ENCODE results near the gene ONECUT2. TPM values are rescaled to one million over a fixed set of nuclear protein-coding genes. Genes with fewer than 3 reads are reported as not detected.

Gene ONECUT2
- total RNA-seq, 4 donors from 2014 or later = under 0.01 to 0.09 (median 0.04) TPM; not detected in 1

DNA sequence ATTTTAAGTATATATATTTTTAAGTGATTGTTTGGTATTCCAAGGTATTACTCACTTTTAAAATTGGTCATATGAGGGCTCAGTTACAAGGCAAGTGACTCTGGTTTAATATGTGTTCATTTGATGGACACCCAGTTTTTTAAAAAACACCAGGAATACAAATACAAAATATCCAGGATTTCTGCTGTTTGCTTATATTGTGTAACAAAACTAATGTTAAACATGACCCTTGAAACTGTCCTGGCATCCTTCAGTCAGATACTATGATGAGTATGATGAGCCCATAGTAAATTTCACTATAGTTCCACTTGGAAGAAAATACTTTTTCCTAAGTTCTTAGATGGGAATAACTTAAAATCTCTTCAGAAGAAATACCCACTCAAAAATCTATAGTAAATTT lies 11.4 kb upstream of the ONECUT2 start:
- Histone ChIP-seq H3K9me3 (peaks cover 0 to 15% (median 2%) of the 10 kb centered on the region in 3 donors), H3K27me3 (peaks cover 9 to 87% (median 12%) of the 10 kb centered on the region in 4 donors), H3K4me1 (peaks cover 0 to 16% (median 5%) of the 10 kb centered on the region in 3 donors), H3K4me3 (no peak overlapping the region), H3K27ac (no peak overlapping the region), H3K36me3 (no peaks in the 10 kb centered on the region)
- no peak for TF ChIP-seq POLR2A (IDR thresholded peaks at IDR 0.05)
- TF ChIP-seq, protein P1, sequence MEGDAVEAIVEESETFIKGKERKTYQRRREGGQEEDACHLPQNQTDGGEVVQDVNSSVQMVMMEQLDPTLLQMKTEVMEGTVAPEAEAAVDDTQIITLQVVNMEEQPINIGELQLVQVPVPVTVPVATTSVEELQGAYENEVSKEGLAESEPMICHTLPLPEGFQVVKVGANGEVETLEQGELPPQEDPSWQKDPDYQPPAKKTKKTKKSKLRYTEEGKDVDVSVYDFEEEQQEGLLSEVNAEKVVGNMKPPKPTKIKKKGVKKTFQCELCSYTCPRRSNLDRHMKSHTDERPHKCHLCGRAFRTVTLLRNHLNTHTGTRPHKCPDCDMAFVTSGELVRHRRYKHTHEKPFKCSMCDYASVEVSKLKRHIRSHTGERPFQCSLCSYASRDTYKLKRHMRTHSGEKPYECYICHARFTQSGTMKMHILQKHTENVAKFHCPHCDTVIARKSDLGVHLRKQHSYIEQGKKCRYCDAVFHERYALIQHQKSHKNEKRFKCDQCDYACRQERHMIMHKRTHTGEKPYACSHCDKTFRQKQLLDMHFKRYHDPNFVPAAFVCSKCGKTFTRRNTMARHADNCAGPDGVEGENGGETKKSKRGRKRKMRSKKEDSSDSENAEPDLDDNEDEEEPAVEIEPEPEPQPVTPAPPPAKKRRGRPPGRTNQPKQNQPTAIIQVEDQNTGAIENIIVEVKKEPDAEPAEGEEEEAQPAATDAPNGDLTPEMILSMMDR (IDR thresholded peaks at IDR 0.05) = no peak
- intact Hi-C loops (cut with DNase I) = no loop called here
- no peak for DNase-seq

DNA sequence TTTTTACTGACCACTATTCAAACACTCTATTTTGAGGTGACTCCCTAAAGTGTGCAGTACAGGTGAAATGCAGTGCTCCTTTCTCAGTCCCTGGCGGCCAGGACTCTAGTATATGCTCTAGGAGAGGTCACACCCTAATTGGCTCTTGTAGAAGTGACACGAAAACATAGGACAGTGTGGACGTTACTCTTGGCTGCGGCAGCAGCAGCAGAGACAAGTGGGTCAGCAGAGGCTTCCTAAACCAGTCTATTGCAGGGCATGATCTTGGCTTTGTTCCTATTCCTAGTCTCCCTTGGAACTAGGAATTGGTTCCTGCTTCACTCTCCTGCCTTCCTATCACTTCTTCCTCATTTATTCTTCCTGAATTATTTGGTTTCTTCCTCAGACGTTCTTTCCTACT lies 10.1 kb upstream of the ONECUT2 start:
- Histone ChIP-seq H3K9me3 (peaks cover 0 to 18% (median 10%) of the 10 kb centered on the region in 3 donors), H3K27me3 (peaks cover 17 to 96% (median 20%) of the 10 kb centered on the region in 4 donors), H3K4me3 (no peak overlapping the region), H3K36me3 (no peaks in the 10 kb centered on the region), H3K4me1 (peaks cover 0 to 23% (median 5%) of the 10 kb centered on the region in 3 donors), H3K27ac (no peak overlapping the region)
- no peak for DNase-seq
- intact Hi-C loops (cut with DNase I) = no loop called here
- TF ChIP-seq, protein P1 (IDR thresholded peaks at IDR 0.05) = no peak
- TF ChIP-seq POLR2A (IDR thresholded peaks at IDR 0.05) = no peak
- WGBS, 2 donors = 72 to 79% methylated on average over 5 of the region's 5 CpGs

DNA sequence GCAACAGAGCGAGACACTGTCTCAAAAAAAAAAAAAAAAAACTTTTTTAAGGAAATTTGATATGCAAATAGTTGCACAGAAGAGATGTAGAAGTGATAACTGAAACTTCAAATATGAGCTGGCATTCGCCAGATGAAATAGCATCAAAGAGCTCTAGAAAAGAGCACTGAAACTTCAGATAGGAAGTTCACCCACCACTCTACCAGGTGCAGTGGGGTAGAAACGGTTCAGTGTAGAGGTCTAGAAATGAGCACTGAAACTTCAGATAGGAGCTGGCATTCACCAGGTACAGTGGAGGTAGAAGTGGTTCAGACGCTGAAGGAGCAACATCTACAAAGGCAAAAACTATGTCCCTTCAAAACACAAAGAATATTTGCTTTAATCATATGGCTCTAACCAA lies 9.0 kb upstream of the ONECUT2 start:
- no peak for DNase-seq
- Histone ChIP-seq H3K27me3 (peaks cover 26 to 96% (median 29%) of the 10 kb centered on the region in 4 donors), H3K4me1 (peaks cover 0 to 31% (median 5%) of the 10 kb centered on the region in 3 donors), H3K4me3 (no peak overlapping the region), H3K27ac (no peak overlapping the region), H3K36me3 (no peaks in the 10 kb centered on the region), H3K9me3 (peaks cover 0 to 18% (median 10%) of the 10 kb centered on the region in 3 donors)
- TF ChIP-seq, protein P1 (IDR thresholded peaks at IDR 0.05) = no peak
- no peak for TF ChIP-seq POLR2A (IDR thresholded peaks at IDR 0.05)
- 52 to 63% methylated on average over 4 of the region's 4 CpGs for WGBS, 2 donors
- intact Hi-C loops (cut with DNase I) = no loop called here

DNA sequence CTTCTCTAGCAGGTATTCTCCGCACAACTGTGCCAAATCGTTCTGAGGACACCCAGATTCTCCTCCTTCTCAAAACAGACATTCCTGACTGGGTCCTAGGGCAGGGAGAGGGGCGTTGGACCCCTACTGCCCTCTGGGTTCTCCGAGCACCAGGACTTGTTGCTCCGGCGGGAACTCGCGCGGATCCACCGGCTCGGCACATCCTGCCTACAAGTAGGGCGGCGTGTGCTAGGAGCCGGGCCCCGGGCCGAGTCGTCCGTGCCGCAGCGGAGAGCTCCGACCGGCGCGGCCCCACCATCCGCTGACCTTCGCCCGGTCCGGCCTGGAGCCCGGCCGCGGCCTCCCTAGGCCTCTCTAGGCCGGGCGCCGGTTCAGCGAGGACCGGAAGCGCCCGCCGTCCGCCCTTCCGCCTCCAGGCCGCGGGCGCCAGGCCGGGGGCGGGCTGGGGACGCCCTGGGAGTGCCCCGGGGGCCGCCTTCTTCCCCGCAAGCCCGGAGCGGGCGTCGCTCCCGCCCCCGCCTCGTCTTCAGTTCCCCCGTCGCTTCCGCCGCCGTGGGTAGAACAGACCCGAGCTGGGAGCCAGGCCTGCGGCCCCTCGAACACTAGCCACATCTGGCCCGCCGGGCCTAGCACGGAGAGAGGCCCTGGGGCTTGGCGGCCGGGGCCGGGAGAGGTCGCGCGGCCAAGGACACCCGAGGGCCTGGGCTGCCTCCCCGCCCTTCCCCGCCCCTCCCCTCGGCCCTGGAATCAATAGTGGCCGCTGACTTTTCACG lies 7.6 kb upstream of the ONECUT2 start:
- H3K36me3 ChIP-seq = no peaks in the 10 kb centered on the region
- peak overlapping the region in 2 of 4 donors; percentile 31 to 57 for H3K4me3 ChIP-seq
- H3K27me3 ChIP-seq = peaks cover 26 to 97% (median 38%) of the 10 kb centered on the region in 4 donors
- 31 to 54% methylated on average over 2 to 4 of the region's 80 CpGs for WGBS, 2 donors
- intact Hi-C loops (cut with DNase I) = no loop called here
- no peak for DNase-seq
- H3K4me1 ChIP-seq = peaks cover 0 to 31% (median 5%) of the 10 kb centered on the region in 3 donors
- no peak overlapping the region for H3K27ac ChIP-seq
- TF ChIP-seq POLR2A (IDR thresholded peaks at IDR 0.05) = no peak
- TF ChIP-seq, protein P1 (IDR thresholded peaks at IDR 0.05) = no peak
- peaks cover 0 to 18% (median 10%) of the 10 kb centered on the region in 3 donors for H3K9me3 ChIP-seq

All from esophagus squamous epithelium (tissue), 5 donors.